Ecto neural progenitor cell (in vitro differentiated cells): Measurements from ENCODE around the gene KRTAP5-5.
"Not testable (repeated sequence)": the region's sequence is repeated elsewhere in the genome, so short reads cannot be mapped to it uniquely, and the experiment has no call there.

Experiments
- DNase-seq: peaks from one replicate; pipeline ENCODE4 v3.0.0-alpha.2; 2018; ENCODE audit warnings: low spot score

KRTAP5-5 gene

GRCh38 chr11:1629326-1630185 is at the start of gene KRTAP5-5:
KRTAP5-5 (plus strand) TSS chr11:1629775; CDS start chr11:1629841, 66 bp downstream.
- DNase-seq = no peak

GRCh38 chr11:1581976-1582375 is 47.6 kb upstream of the KRTAP5-5 start:
- no peak for DNase-seq

- not testable (repeated sequence) for DNase-seq
Observed at GRCh38 chr11:1582909-1583308, 46.7 kb upstream of the KRTAP5-5 start.

GRCh38 chr11:1584661-1585370 is 44.8 kb upstream of the KRTAP5-5 start, which contains the start of gene KRTAP5-1:
KRTAP5-1 (minus strand) TSS chr11:1585283; CDS start chr11:1585249, 34 bp downstream.
- not testable (repeated sequence) for DNase-seq

GRCh38 chr11:1586699-1587098 is 42.9 kb upstream of the KRTAP5-5 start:
- DNase-seq = no peak

- DNase-seq = not testable (repeated sequence)
Observed at GRCh38 chr11:1589191-1589963, 40.2 kb upstream of the KRTAP5-5 start.

- DNase-seq = no peak
Observed at GRCh38 chr11:1589996-1590395, 39.6 kb upstream of the KRTAP5-5 start.

GRCh38 chr11:1592628-1593027 is 36.9 kb upstream of the KRTAP5-5 start:
- DNase-seq = no peak

- DNase-seq = not testable (repeated sequence)
Observed at GRCh38 chr11:1595994-1596575, 33.5 kb upstream of the KRTAP5-5 start.

- DNase-seq = not testable (repeated sequence)
Observed at GRCh38 chr11:1596576-1597121, 32.9 kb upstream of the KRTAP5-5 start.

- DNase-seq = no peak
Observed at GRCh38 chr11:1597331-1597993, 32.1 kb upstream of the KRTAP5-5 start.

GRCh38 chr11:1597994-1598380 is 31.6 kb upstream of the KRTAP5-5 start, which contains the start of gene KRTAP5-2:
KRTAP5-2 (minus strand) TSS chr11:1598294; CDS start chr11:1598250, 44 bp downstream.
- DNase-seq = no peak

GRCh38 chr11:1598406-1598805 is 31.2 kb upstream of the KRTAP5-5 start:
- not testable (repeated sequence) for DNase-seq

- DNase-seq = no peak
Observed at GRCh38 chr11:1598816-1599215, 30.8 kb upstream of the KRTAP5-5 start.

GRCh38 chr11:1600626-1601025 is 28.9 kb upstream of the KRTAP5-5 start:
- no peak for DNase-seq

- DNase-seq = not testable (repeated sequence)
Observed at GRCh38 chr11:1601663-1602062, 27.9 kb upstream of the KRTAP5-5 start.

- no peak for DNase-seq
Observed at GRCh38 chr11:1603629-1604028, 25.9 kb upstream of the KRTAP5-5 start.

- no peak for DNase-seq
Observed at GRCh38 chr11:1604181-1604580, 25.4 kb upstream of the KRTAP5-5 start.

- DNase-seq = no peak
Observed at GRCh38 chr11:1604711-1605110, 24.9 kb upstream of the KRTAP5-5 start.

GRCh38 chr11:1605923-1606322 is 23.7 kb upstream of the KRTAP5-5 start:
- not testable (repeated sequence) for DNase-seq
